KMS-11 (cell line): ENCODE measurements around the gene ICOSLG.
"Not testable (repeated sequence)": the region's sequence is repeated elsewhere in the genome, so short reads cannot be mapped to it uniquely, and the experiment has no call there.

Experiments used
- H2AFZ ChIP-seq: fragments of 200-600 bp; sonication (generic); 2 replicates; pipeline ENCODE4 v1.6.1; 2016; ENCODE audit warnings: antibody characterized with exemption, mixed run types, low read depth
- H3K27ac ChIP-seq: fragments of 200-600 bp; sonication (generic); 2 replicates; pipeline ENCODE4 v1.6.1; 2016; ENCODE audit warnings: mild to moderate bottlenecking, mixed run types
- H3K27me3 ChIP-seq: fragments of 200-600 bp; sonication (generic); 2 replicates; pipeline ENCODE4 v1.6.1; 2017; ENCODE audit warnings: mild to moderate bottlenecking, low read depth, mixed run types, moderate library complexity; ENCODE audit not compliant: insufficient read depth
- H3K36me3 ChIP-seq: fragments of 200-600 bp; sonication (generic); 2 replicates; pipeline ENCODE4 v1.6.1; 2017; ENCODE audit warnings: mild to moderate bottlenecking, mixed run types; ENCODE audit not compliant: insufficient read depth
- H3K4me1 ChIP-seq: fragments of 200-600 bp; sonication (generic); 2 replicates; pipeline ENCODE4 v1.6.1; 2016; ENCODE audit warnings: mild to moderate bottlenecking, low read depth, mixed run types; ENCODE audit not compliant: poor library complexity, severe bottlenecking
- H3K4me2 ChIP-seq: fragments of 200-600 bp; sonication (generic); 2 replicates; pipeline ENCODE4 v1.7.0; 2016; ENCODE audit warnings: mild to moderate bottlenecking, mixed run types
- H3K4me3 ChIP-seq: fragments of 200-600 bp; sonication (generic); IDR thresholded peaks from 2 replicates; pipeline ENCODE4 v1.6.1; 2017; ENCODE audit warnings: low read depth, low read length, mixed read lengths; ENCODE audit not compliant: insufficient read depth
- H3K79me2 ChIP-seq: fragments of 200-600 bp; sonication (generic); 2 replicates; pipeline ENCODE4 v1.6.1; 2016; ENCODE audit warnings: low read depth, mixed run types; ENCODE audit not compliant: insufficient read depth
- H3K9ac ChIP-seq: fragments of 200-600 bp; sonication (generic); 2 replicates; pipeline ENCODE4 v1.6.1; 2016; ENCODE audit warnings: mild to moderate bottlenecking, mixed run types
- H4K20me1 ChIP-seq: fragments of 200-600 bp; sonication (generic); 2 replicates; pipeline ENCODE4 v1.6.1; 2016; ENCODE audit warnings: mild to moderate bottlenecking, mixed run types; ENCODE audit not compliant: insufficient read depth

Gene ICOSLG

DNA sequence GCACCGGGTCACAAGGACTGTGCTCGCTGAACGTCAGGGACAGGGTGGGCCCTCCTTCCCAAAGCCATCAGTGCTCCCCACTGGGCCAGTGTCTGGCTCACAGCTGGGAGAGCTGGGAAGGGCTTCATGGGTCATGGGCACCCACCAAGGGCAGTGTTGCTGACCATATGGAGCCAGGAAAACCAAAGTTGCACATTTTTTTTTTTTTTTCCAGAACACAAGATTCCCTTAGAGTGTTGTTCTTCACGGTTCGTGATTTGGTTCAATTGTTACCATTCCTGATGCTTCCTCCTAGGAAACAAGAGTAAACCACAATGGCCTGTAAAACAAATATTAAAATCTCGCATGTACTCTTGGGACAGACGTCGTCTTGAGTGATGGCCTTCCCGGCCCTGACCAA is 45.9 kb downstream of the ICOSLG start:
- not testable (repeated sequence) for H3K79me2 ChIP-seq, H3K4me2 ChIP-seq, H3K27me3 ChIP-seq, H4K20me1 ChIP-seq, H2AFZ ChIP-seq, H3K9ac ChIP-seq, H3K4me3 ChIP-seq, H3K27ac ChIP-seq, H3K4me1 ChIP-seq, H3K36me3 ChIP-seq

DNA sequence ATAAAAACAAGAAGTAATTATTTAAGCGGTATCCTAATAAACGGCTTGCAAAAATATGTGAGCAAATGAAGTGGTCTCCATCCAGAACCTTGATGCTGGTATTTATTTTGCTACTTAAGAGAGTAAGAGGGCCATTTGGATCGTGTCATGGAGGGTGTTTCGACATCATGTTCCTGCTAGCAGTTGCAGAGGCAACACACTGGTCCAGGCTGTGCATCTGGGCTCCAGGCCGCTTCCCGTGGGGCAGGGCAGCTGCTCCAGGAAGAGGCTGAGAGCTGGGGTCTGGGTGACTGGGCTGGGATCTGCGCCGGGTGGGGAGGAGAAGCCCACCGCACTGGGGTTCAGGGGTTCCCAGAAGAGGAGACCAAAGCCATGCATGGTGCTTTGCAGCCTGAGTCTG is 46.3 kb downstream of the ICOSLG start:
- not testable (repeated sequence) for H3K36me3 ChIP-seq, H4K20me1 ChIP-seq, H2AFZ ChIP-seq, H3K4me1 ChIP-seq, H3K9ac ChIP-seq, H3K27ac ChIP-seq, H3K4me3 ChIP-seq, H3K27me3 ChIP-seq, H3K4me2 ChIP-seq, H3K79me2 ChIP-seq

DNA sequence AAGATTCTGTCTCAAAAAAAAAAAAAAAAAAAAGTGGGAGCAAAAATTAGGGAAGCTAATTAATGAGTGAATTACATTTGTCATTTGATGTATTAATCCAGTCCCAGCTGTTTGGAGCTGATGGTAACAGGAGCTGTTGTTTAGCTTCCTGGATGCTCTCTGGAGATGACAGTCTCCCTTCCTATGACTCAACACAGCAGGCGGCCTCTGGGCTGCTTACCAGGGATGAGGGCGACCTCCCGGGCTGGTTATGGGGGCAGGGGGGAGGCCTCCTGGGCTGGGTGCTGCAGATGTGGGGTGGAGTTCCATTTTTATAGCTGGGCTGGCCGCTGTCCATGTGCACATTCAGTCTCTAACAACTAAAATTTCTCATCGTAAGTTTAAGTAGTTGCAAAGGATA is 47.6 kb downstream of the ICOSLG start:
- not testable (repeated sequence) for H3K36me3 ChIP-seq, H3K4me1 ChIP-seq, H3K27me3 ChIP-seq, H3K79me2 ChIP-seq, H2AFZ ChIP-seq, H3K9ac ChIP-seq, H3K4me3 ChIP-seq, H3K4me2 ChIP-seq, H4K20me1 ChIP-seq, H3K27ac ChIP-seq

DNA sequence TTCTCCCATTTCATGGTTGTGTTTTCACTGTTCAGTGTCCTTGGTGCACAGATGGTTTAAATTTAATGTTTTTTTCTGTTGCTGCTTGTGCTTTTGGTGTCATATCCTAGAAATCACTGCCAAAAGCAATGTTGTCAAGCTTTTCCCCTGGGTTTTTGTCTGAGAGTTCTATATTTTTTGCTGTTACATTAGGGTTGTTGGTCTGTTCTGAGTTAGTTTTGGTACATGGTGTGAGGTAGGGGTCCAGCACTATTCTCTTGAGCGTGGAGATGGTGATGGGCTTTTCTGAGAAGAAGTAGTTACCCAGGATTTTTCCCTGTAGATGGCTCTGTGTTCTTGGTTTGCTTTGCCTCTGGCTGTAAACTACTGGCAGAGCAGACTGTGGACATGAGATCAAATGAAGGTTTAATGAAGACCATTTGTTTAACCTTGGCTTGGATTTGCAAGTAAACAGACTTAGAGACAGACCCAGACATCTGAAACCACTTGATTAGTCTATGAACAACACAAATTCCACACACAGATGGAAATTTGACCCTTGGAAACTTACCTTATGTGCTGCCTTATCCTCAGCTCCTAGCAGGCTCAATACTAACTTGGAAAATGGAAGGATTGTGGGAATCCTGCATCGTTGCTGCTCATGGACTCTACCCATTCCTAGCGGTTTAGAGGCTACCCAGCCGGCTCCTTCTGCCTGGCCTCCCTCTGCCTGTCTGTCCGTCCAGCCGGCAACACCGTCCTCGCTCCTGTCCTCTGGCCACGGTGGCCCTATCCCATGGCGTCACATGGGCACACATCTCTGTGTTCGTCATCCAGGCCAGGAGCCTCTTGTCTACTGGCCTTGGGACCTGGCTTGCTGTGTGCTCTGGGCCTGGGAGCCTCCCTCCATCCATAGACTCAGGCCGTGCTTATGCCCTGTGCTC is 50.1 kb downstream of the ICOSLG start:
- not testable (repeated sequence) for H3K79me2 ChIP-seq, H3K9ac ChIP-seq, H3K36me3 ChIP-seq, H3K27me3 ChIP-seq, H4K20me1 ChIP-seq, H3K4me2 ChIP-seq, H2AFZ ChIP-seq, H3K4me1 ChIP-seq, H3K27ac ChIP-seq, H3K4me3 ChIP-seq

DNA sequence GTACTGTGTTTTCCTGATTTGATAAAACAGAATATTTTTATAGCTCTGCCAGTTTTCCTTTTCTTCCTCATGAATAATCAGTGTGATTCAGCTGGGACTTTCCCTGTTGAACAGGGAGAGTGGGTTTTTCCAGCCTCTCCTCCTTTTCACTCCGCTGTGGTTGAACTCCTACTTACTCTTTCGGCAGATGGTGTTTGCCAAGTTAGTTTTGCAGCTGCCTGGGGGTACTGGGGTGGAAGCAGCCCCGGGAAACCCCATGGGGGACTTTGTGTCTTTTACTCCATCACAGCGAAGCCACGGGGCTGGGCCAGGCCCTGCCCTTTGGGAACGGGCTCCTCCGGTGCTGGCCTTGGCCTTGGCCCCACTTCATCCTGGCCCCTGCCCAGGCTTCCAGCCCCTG is 55.9 kb downstream of the ICOSLG start:
- H3K27ac ChIP-seq, H3K4me2 ChIP-seq, H4K20me1 ChIP-seq, H3K9ac ChIP-seq, H3K4me3 ChIP-seq, H3K4me1 ChIP-seq, H3K27me3 ChIP-seq, H2AFZ ChIP-seq, H3K79me2 ChIP-seq, H3K36me3 ChIP-seq: not testable (repeated sequence)

DNA sequence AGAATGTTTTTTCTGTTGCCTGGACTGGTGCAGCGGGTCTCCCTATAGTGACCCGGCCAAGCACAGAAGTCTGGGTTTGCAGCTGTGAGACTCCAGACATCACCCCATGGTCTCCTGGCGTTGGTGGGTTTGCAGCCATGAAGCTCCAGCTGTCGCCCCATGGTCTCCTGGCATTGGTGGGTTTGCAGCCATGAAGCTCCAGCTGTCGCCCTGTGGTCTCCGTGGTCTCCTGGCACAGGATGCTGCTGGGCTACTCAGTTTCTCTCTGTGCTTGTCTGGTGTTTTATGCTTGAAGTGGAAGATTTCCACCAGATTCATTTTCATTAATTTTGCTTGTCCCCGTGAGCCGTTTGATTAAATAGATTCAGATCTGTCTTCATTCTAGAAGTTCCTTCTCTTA is 58.5 kb downstream of the ICOSLG start:
- H3K4me2 ChIP-seq, H3K27ac ChIP-seq, H4K20me1 ChIP-seq, H3K9ac ChIP-seq, H3K36me3 ChIP-seq, H3K79me2 ChIP-seq, H3K27me3 ChIP-seq, H2AFZ ChIP-seq, H3K4me1 ChIP-seq, H3K4me3 ChIP-seq: not testable (repeated sequence)

DNA sequence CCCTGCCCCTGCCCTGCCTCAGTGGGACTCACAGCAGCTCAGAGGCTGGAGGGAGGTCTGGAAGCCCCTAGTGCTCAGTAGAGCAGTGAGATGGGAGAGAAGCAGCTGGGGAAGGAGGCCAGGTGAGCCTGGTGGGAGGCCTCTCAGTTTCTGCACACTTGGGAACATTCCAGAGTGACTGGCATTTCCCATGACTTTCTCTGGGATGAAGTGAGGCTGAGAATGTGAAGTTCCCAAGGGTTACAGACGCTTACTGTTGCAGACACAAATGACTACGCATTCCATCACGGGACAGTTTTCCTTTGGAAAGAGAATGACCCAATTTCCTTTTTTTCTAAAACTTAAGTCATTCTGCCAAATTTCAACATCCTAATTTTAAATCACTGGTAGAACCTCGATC is 59.2 kb downstream of the ICOSLG start:
- not testable (repeated sequence) for H3K27ac ChIP-seq, H3K4me1 ChIP-seq, H3K27me3 ChIP-seq, H3K4me3 ChIP-seq, H3K36me3 ChIP-seq, H2AFZ ChIP-seq, H3K4me2 ChIP-seq, H3K9ac ChIP-seq, H3K79me2 ChIP-seq, H4K20me1 ChIP-seq

DNA sequence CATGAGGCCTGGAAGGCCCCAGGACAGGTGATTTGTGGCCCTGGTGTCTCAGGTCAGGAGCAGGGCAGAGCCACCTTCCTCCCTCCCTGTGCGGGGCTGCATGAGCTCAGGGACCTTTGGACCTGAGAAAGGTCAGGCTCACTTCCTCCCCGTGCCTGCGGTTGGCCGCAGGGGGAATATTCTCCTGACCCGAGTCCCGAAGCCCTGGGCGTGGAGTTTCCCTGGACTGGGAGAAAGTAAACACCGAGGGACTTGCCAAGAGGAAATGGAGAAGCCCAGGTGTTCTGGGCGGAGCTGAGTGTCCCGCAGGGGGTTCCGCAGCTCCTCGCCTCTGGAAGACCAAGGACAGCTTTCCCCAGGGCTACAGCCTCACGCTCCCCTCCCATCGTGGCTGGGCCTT is 64.6 kb downstream of the ICOSLG start:
- H3K27me3 ChIP-seq, H3K27ac ChIP-seq, H3K4me2 ChIP-seq, H3K9ac ChIP-seq, H3K79me2 ChIP-seq, H3K36me3 ChIP-seq, H3K4me3 ChIP-seq, H3K4me1 ChIP-seq, H2AFZ ChIP-seq, H4K20me1 ChIP-seq: not testable (repeated sequence)

DNA sequence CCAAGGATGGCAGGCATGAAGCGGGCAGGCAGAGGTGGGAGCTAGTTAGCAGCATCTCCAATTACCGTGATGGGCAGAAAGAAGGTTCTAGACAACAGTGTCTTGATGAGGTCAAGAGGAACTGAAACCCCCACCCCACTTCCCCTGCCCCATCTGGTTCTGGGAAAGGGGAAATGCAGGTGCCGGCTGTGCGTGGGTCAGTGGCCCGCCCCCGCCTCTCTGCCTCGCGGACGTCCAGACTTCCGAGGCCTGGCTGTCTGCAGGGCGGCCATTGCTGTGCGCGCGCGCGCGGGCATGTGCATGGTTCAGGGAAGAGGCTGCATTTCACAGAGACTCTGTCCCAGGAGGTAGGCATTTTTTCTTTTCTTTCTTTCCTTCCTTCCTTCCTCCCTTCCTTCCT is 65.6 kb downstream of the ICOSLG start:
- not testable (repeated sequence) for H3K79me2 ChIP-seq, H3K4me3 ChIP-seq, H2AFZ ChIP-seq, H3K4me1 ChIP-seq, H4K20me1 ChIP-seq, H3K36me3 ChIP-seq, H3K27me3 ChIP-seq, H3K27ac ChIP-seq, H3K9ac ChIP-seq, H3K4me2 ChIP-seq
